WTC11 (cell line): ENCODE measurements around the gene EFEMP2. TPM values are rescaled to one million over a fixed set of nuclear protein-coding genes. Genes with fewer than 3 reads are reported as not detected.

Experiments used
- ARID4B ChIP-seq: sonication (generic); formaldehyde crosslinking; IDR thresholded peaks from 2 replicates; pipeline ENCODE4 v1.8.0; 2023; ENCODE audit warnings: missing genetic modification reagents, mild to moderate bottlenecking, borderline replicate concordance
- CDX4 ChIP-seq: fragments of 250-450 bp; sonication (Bioruptor Pico); IDR thresholded peaks from 2 replicates; pipeline ENCODE4 v1.9.0; 2021; ENCODE audit warnings: moderate library complexity, mild to moderate bottlenecking, inconsistent platforms, borderline replicate concordance
- CREB1 ChIP-seq: sonication (generic); formaldehyde crosslinking; IDR thresholded peaks from 2 replicates; pipeline ENCODE4 v1.8.0; 2023; ENCODE audit warnings: mild to moderate bottlenecking, missing genetic modification reagents
- E2F4 ChIP-seq: sonication (generic); formaldehyde crosslinking; IDR thresholded peaks from 2 replicates; pipeline ENCODE4 v1.8.1; 2022; ENCODE audit warnings: low read depth, mild to moderate bottlenecking, moderate library complexity, missing genetic modification reagents, borderline replicate concordance
- FOXP1 ChIP-seq: sonication (generic); formaldehyde crosslinking; IDR thresholded peaks from 2 replicates; pipeline ENCODE4 v1.8.0; 2022; ENCODE audit warnings: missing genetic modification reagents, mild to moderate bottlenecking, moderate library complexity, borderline replicate concordance
- GRHL2 ChIP-seq: fragments of 250-450 bp; sonication (Bioruptor Pico); IDR thresholded peaks from 2 replicates; pipeline ENCODE4 v1.8.0; 2022; ENCODE audit warnings: mild to moderate bottlenecking, moderate library complexity; ENCODE audit not compliant: insufficient replicate concordance, severe bottlenecking
- IRF1 ChIP-seq: sonication (generic); formaldehyde crosslinking; IDR thresholded peaks from 2 replicates; pipeline ENCODE4 v1.8.0; 2023; ENCODE audit warnings: missing genetic modification reagents
- MAX ChIP-seq: sonication (generic); formaldehyde crosslinking; IDR thresholded peaks from 2 replicates; pipeline ENCODE4 v1.8.0; 2022; ENCODE audit warnings: mild to moderate bottlenecking, missing genetic modification reagents
- MXD4 ChIP-seq: fragments of 250-450 bp; sonication (Bioruptor Pico); IDR thresholded peaks from 2 replicates; pipeline ENCODE4 v1.8.0; 2021; ENCODE audit warnings: mild to moderate bottlenecking, moderate library complexity, borderline replicate concordance
- NR2C2 ChIP-seq: sonication (generic); formaldehyde crosslinking; IDR thresholded peaks from 2 replicates; pipeline ENCODE4 v1.8.0; 2022; ENCODE audit warnings: mild to moderate bottlenecking, missing genetic modification reagents
- PRRX2 ChIP-seq: fragments of 250-450 bp; sonication (Bioruptor Pico); IDR thresholded peaks from 2 replicates; pipeline ENCODE4 v1.8.0; 2021; ENCODE audit warnings: mild to moderate bottlenecking
- RELA ChIP-seq: sonication (generic); formaldehyde crosslinking; IDR thresholded peaks from 2 replicates; pipeline ENCODE4 v1.8.1; 2022; ENCODE audit warnings: missing genetic modification reagents, mild to moderate bottlenecking, borderline replicate concordance
- RORB ChIP-seq: fragments of 250-450 bp; sonication (Bioruptor Pico); IDR thresholded peaks from 2 replicates; pipeline ENCODE4 v1.9.0; 2021; ENCODE audit warnings: mild to moderate bottlenecking
- ZBTB21 ChIP-seq: sonication (generic); formaldehyde crosslinking; IDR thresholded peaks from 2 replicates; pipeline ENCODE4 v1.8.1; 2023; ENCODE audit warnings: mild to moderate bottlenecking, missing genetic modification reagents, borderline replicate concordance
- ZNF423 ChIP-seq: fragments of 250-450 bp; sonication (Bioruptor Pico); IDR thresholded peaks from 2 replicates; pipeline ENCODE4 v2.1.2; 2022; ENCODE audit warnings: mild to moderate bottlenecking, moderate library complexity
- ZNF671 ChIP-seq: fragments of 250-450 bp; sonication (Bioruptor Pico); IDR thresholded peaks from 2 replicates; pipeline ENCODE4 v1.8.0; 2021; ENCODE audit warnings: mild to moderate bottlenecking
- total RNA-seq: library from RNA; stranded (reverse); gene quantifications from 3 replicates; pipeline ENCODE4 v1.2.3, GENCODE V29; 2021
- TF ChIP-seq, protein P1 (sequence below): sonication (generic); formaldehyde crosslinking; IDR thresholded peaks from 2 replicates; pipeline ENCODE4 v1.8.1; 2023; ENCODE audit warnings: mild to moderate bottlenecking, missing genetic modification reagents
- TF ChIP-seq, protein P2 (sequence below): sonication (generic); formaldehyde crosslinking; IDR thresholded peaks from 2 replicates; pipeline ENCODE4 v1.8.1; 2022; ENCODE audit warnings: missing genetic modification reagents, borderline replicate concordance
- TF ChIP-seq, protein P3 (sequence below): sonication (generic); formaldehyde crosslinking; conservative IDR thresholded peaks from 2 replicates; pipeline ENCODE4 v1.8.1; 2023; ENCODE audit warnings: mild to moderate bottlenecking, low read depth, missing genetic modification reagents, moderate library complexity
- TF ChIP-seq, protein P4 (sequence below): fragments of 250-450 bp; sonication (Bioruptor Pico); IDR thresholded peaks from 2 replicates; pipeline ENCODE4 v1.9.0; 2021; ENCODE audit warnings: mild to moderate bottlenecking, borderline replicate concordance

Gene EFEMP2
- total RNA-seq, 1 experiment from 2014 or later: 14.2 TPM

- TF ChIP-seq ARID4B (CRISPR knock-in tag) (0 out of 2 replicates have a peak, but pooled peaks have one; percentile 48), CDX4 (CRISPR knock-in tag) (no peak), E2F4 (no peak), ZNF423 (CRISPR knock-in tag) (no peak), ZNF671 (CRISPR knock-in tag) (no peak), MXD4 (CRISPR knock-in tag) (no peak), GRHL2 (CRISPR knock-in tag) (no peak), MAX (CRISPR knock-in tag) (peak; percentile 86), RORB (CRISPR knock-in tag) (no peak), IRF1 (CRISPR knock-in tag) (no peak), NR2C2 (CRISPR knock-in tag) (no peak), PRRX2 (CRISPR knock-in tag) (no peak), RELA (CRISPR knock-in tag) (no peak), CREB1 (CRISPR knock-in tag) (0 out of 2 replicates have a peak, but pooled peaks have one; percentile 42), ZBTB21 (CRISPR knock-in tag) (no peak), FOXP1 (CRISPR knock-in tag) (no peak)
- TF ChIP-seq, protein P1, sequence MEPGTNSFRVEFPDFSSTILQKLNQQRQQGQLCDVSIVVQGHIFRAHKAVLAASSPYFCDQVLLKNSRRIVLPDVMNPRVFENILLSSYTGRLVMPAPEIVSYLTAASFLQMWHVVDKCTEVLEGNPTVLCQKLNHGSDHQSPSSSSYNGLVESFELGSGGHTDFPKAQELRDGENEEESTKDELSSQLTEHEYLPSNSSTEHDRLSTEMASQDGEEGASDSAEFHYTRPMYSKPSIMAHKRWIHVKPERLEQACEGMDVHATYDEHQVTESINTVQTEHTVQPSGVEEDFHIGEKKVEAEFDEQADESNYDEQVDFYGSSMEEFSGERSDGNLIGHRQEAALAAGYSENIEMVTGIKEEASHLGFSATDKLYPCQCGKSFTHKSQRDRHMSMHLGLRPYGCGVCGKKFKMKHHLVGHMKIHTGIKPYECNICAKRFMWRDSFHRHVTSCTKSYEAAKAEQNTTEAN: no peak
- TF ChIP-seq, protein P2, sequence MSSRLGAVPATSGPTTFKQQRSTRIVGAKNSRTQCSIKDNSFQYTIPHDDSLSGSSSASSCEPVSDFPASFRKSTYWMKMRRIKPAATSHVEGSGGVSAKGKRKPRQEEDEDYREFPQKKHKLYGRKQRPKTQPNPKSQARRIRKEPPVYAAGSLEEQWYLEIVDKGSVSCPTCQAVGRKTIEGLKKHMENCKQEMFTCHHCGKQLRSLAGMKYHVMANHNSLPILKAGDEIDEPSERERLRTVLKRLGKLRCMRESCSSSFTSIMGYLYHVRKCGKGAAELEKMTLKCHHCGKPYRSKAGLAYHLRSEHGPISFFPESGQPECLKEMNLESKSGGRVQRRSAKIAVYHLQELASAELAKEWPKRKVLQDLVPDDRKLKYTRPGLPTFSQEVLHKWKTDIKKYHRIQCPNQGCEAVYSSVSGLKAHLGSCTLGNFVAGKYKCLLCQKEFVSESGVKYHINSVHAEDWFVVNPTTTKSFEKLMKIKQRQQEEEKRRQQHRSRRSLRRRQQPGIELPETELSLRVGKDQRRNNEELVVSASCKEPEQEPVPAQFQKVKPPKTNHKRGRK (CRISPR knock-in tag): no peak
- TF ChIP-seq, protein P3, sequence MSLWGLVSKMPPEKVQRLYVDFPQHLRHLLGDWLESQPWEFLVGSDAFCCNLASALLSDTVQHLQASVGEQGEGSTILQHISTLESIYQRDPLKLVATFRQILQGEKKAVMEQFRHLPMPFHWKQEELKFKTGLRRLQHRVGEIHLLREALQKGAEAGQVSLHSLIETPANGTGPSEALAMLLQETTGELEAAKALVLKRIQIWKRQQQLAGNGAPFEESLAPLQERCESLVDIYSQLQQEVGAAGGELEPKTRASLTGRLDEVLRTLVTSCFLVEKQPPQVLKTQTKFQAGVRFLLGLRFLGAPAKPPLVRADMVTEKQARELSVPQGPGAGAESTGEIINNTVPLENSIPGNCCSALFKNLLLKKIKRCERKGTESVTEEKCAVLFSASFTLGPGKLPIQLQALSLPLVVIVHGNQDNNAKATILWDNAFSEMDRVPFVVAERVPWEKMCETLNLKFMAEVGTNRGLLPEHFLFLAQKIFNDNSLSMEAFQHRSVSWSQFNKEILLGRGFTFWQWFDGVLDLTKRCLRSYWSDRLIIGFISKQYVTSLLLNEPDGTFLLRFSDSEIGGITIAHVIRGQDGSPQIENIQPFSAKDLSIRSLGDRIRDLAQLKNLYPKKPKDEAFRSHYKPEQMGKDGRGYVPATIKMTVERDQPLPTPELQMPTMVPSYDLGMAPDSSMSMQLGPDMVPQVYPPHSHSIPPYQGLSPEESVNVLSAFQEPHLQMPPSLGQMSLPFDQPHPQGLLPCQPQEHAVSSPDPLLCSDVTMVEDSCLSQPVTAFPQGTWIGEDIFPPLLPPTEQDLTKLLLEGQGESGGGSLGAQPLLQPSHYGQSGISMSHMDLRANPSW (CRISPR knock-in tag): no peak
- TF ChIP-seq, protein P4, sequence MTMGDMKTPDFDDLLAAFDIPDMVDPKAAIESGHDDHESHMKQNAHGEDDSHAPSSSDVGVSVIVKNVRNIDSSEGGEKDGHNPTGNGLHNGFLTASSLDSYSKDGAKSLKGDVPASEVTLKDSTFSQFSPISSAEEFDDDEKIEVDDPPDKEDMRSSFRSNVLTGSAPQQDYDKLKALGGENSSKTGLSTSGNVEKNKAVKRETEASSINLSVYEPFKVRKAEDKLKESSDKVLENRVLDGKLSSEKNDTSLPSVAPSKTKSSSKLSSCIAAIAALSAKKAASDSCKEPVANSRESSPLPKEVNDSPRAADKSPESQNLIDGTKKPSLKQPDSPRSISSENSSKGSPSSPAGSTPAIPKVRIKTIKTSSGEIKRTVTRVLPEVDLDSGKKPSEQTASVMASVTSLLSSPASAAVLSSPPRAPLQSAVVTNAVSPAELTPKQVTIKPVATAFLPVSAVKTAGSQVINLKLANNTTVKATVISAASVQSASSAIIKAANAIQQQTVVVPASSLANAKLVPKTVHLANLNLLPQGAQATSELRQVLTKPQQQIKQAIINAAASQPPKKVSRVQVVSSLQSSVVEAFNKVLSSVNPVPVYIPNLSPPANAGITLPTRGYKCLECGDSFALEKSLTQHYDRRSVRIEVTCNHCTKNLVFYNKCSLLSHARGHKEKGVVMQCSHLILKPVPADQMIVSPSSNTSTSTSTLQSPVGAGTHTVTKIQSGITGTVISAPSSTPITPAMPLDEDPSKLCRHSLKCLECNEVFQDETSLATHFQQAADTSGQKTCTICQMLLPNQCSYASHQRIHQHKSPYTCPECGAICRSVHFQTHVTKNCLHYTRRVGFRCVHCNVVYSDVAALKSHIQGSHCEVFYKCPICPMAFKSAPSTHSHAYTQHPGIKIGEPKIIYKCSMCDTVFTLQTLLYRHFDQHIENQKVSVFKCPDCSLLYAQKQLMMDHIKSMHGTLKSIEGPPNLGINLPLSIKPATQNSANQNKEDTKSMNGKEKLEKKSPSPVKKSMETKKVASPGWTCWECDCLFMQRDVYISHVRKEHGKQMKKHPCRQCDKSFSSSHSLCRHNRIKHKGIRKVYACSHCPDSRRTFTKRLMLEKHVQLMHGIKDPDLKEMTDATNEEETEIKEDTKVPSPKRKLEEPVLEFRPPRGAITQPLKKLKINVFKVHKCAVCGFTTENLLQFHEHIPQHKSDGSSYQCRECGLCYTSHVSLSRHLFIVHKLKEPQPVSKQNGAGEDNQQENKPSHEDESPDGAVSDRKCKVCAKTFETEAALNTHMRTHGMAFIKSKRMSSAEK (CRISPR knock-in tag): no peak
Observed at GRCh38 chr11:65900125-65900898, 27.7 kb upstream of the EFEMP2 start, which contains the start of gene FOSL1 (continued).
